ENCODE results near the gene ITGA8. TPM values are rescaled to one million over a fixed set of nuclear protein-coding genes. Genes with fewer than 3 reads are reported as not detected.
A peak's percentile ranks its signal among the peaks of the same experiment; 100 is the strongest.

The ITGA8 gene
- total and polyA plus RNA-seq, 9 of the 15 experiments (the other 6 are each of a cell fraction or from before 2014, with no cell fraction given) = 0.01 to 0.07 (median 0.04) TPM; not detected in 5

DNA sequence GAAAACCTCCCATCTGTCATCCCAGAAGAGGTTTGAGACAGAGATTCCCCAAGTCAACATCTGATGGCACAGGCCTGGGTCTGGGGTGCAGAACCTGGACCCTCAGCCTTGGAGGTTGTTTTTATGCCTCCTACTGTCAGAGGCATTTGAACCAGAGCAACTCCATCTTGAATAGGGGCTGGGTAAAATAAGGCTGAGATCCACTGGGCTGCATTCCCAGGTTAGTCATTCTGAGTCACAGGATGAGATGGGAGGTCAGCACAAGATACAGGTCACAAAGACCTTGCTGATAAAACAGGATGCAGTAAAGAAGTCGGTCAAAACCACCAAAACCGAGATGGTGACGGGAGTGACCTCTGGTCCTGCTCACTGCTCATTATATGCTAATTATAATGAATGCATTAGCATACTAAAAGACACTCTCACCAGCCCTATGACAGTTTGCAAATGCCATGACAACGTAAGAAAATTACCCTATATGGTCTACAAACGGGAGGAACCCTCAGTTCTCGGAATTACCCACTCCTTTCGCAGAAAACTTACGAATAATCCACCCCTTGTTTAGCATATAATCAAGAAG, 92.0 kb downstream of the ITGA8 start:
- in situ Hi-C loops (cut with MboI) = no loop called here
- no peak overlapping the region for H3K27ac ChIP-seq (ENCODE audit: extremely low read depth, low read depth, low read length)
- H3K79me2 ChIP-seq (ENCODE audit: control insufficient read depth, insufficient read depth, low read length) = no peaks in the 10 kb centered on the region
- H3K4me3 ChIP-seq = no peak overlapping the region
- WGBS (ENCODE audit: insufficient coverage, low coverage, missing lambda C conversion rate) = 14% methylated on average over 8 of the region's 8 CpGs
- no peaks in the 10 kb centered on the region for H3K9me1 ChIP-seq (ENCODE audit: control insufficient read depth, insufficient read depth, low read length)
- no peak overlapping the region for H3K9ac ChIP-seq (ENCODE audit: insufficient read depth in 1 of 2, low read depth in 2 of 2, low read length in 2 of 2)
- peaks cover 0 to 5% of the 10 kb centered on the region in 2 experiments; a peak in 2 of 5 replicates for H3K4me1 ChIP-seq (replicated peaks in 1 of 2; ENCODE audit: control insufficient read depth in 2 of 2, insufficient read depth in 2 of 2, low read length in 2 of 2)
- peak; percentile 57 for ATAC-seq
- no peaks in the 10 kb centered on the region for H3K36me3 ChIP-seq (ENCODE audit: control insufficient read depth, insufficient read depth, low read length)
- no peaks in the 10 kb centered on the region for H3K9me3 ChIP-seq (replicated peaks; ENCODE audit: control insufficient read depth, insufficient read depth, low read depth, low read length)
- ChIA-PET CTCF (ENCODE audit: low intra/inter-chr PET ratio) (no interaction called here), POLR2A (interaction anchor here (0.6 kb wide), 1 partner anchor 8 kb away, joined by 4 read pairs; no protein-coding TSS in a partner anchor)
- intact Hi-C loops (cut with micrococcal nuclease) = no loop called here
- no peak overlapping the region for H3K4me2 ChIP-seq (ENCODE audit: insufficient read depth, low read length)
- DNase-seq (ENCODE audit: extremely low read depth in 1 of 4, low spot score in 3 of 4) = peak in 1 of 4 experiments; percentile 39
- BruUV-seq (replicated peaks) = no TSS peak
- no peaks in the 10 kb centered on the region for H4K20me1 ChIP-seq (replicated peaks; ENCODE audit: control insufficient read depth, insufficient read depth, low read length)
- H3K27me3 ChIP-seq (ENCODE audit: control insufficient read depth in 2 of 2, insufficient read depth in 2 of 2, low read length in 2 of 2) = no peaks in the 10 kb centered on the region
- no peak overlapping the region for H2AFZ ChIP-seq (ENCODE audit: low read depth, low read length)
- no peak for FAIRE-seq
- peak; percentile 98 for TF ChIP-seq FOSL1 (tag; conservative IDR thresholded peaks at IDR 0.05)
- TF ChIP-seq GABPB2 (CRISPR knock-in tag; conservative IDR thresholded peaks at IDR 0.05) = no peak
- TF ChIP-seq, protein P1, sequence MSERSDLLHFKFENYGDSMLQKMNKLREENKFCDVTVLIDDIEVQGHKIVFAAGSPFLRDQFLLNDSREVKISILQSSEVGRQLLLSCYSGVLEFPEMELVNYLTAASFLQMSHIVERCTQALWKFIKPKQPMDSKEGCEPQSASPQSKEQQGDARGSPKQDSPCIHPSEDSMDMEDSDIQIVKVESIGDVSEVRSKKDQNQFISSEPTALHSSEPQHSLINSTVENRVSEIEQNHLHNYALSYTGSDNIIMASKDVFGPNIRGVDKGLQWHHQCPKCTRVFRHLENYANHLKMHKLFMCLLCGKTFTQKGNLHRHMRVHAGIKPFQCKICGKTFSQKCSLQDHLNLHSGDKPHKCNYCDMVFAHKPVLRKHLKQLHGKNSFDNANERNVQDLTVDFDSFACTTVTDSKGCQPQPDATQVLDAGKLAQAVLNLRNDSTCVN (CRISPR knock-in tag; IDR thresholded peaks at IDR 0.05) = peak; percentile 33; the same call in 1 of the 2 replicates
- TF ChIP-seq ZNF23 (CRISPR knock-in tag; IDR thresholded peaks at IDR 0.05) = peak; percentile 94
- TF ChIP-seq ZNF57 (CRISPR knock-in tag; IDR thresholded peaks at IDR 0.05) = peak; percentile 95
- TF ChIP-seq ZNF311 (CRISPR knock-in tag; IDR thresholded peaks at IDR 0.05) = peak; percentile 100
- peak; percentile 81 for TF ChIP-seq GTF2A2 (tag; IDR thresholded peaks at IDR 0.05)
- no peak for TF ChIP-seq ZC3H4 (CRISPR knock-in tag; IDR thresholded peaks at IDR 0.05; ENCODE audit: borderline replicate concordance)
- TF ChIP-seq MYC (IDR thresholded peaks at IDR 0.05; ENCODE audit: low read depth, low read length) = no peak
- peak; percentile 71; the same call in 1 of the 2 replicates for TF ChIP-seq MYC (CRISPR knock-in tag; IDR thresholded peaks at IDR 0.05; ENCODE audit: borderline replicate concordance, low read depth)
- peak; percentile 75; the same call in 1 of the 2 replicates for TF ChIP-seq ZNF140 (CRISPR knock-in tag; IDR thresholded peaks at IDR 0.05)
- TF ChIP-seq ZNF354B (CRISPR knock-in tag; IDR thresholded peaks at IDR 0.05) = peak; percentile 79
- peak in 1 of 2 experiments; percentile 55; a peak in 1 of 4 replicates for TF ChIP-seq FOXA3 (CRISPR knock-in tag; conservative IDR thresholded peaks at IDR 0.05 in 1 of 2, IDR thresholded peaks at IDR 0.05 in 1 of 2)
- TF ChIP-seq, protein P2, sequence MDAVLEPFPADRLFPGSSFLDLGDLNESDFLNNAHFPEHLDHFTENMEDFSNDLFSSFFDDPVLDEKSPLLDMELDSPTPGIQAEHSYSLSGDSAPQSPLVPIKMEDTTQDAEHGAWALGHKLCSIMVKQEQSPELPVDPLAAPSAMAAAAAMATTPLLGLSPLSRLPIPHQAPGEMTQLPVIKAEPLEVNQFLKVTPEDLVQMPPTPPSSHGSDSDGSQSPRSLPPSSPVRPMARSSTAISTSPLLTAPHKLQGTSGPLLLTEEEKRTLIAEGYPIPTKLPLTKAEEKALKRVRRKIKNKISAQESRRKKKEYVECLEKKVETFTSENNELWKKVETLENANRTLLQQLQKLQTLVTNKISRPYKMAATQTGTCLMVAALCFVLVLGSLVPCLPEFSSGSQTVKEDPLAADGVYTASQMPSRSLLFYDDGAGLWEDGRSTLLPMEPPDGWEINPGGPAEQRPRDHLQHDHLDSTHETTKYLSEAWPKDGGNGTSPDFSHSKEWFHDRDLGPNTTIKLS (IDR thresholded peaks at IDR 0.05; ENCODE audit: borderline replicate concordance, low read depth) = no peak
- no peak for TF ChIP-seq CBFA2T3 (IDR thresholded peaks at IDR 0.05)
- TF ChIP-seq KLF10 (CRISPR knock-in tag; IDR thresholded peaks at IDR 0.05) = 0 out of 2 replicates have a peak, but pooled peaks have one; percentile 68
